ENCODE measurements around the gene HES2.
A peak's percentile ranks its signal among the peaks of the same experiment; 100 is the strongest.
"Not testable (repeated sequence)": the region's sequence is repeated elsewhere in the genome, so short reads cannot be mapped to it uniquely, and the experiment has no call there.

HES2 gene

GRCh38 chr1:6401673-6402072, 18.0 kb downstream of the HES2 start:
- H4K5ac ChIP-seq (ENCODE audit: low read length): no peak overlapping the region
- H2AK5ac ChIP-seq (ENCODE audit: low read length): no peak overlapping the region
- H3K4me1 ChIP-seq (ENCODE audit: control insufficient read depth, low read depth, low read length): no peaks in the 10 kb centered on the region
- no peak overlapping the region for H3K27ac ChIP-seq (ENCODE audit: low read depth, low read length)
- H2BK5ac ChIP-seq (ENCODE audit: low read length): no peak overlapping the region
- no peak overlapping the region for H3K23ac ChIP-seq (ENCODE audit: low read length)
- no peaks in the 10 kb centered on the region for H3K36me3 ChIP-seq (ENCODE audit: control insufficient read depth, insufficient read depth, low read length)
- WGBS (ENCODE audit: extremely low coverage, insufficient coverage, low lambda C conversion rate): no CpG with 5 or more reads among the region's 6 CpGs
- no peak overlapping the region for H3K18ac ChIP-seq (ENCODE audit: low read length)
- H3K79me2 ChIP-seq (ENCODE audit: control insufficient read depth, insufficient read depth, low read length): no peaks in the 10 kb centered on the region
- DNase-seq: no peak
- no peak overlapping the region for H3K4ac ChIP-seq (ENCODE audit: low read depth, low read length)
- no peaks in the 10 kb centered on the region for H3K27me3 ChIP-seq (ENCODE audit: insufficient read depth, low read length, poor library complexity)
- H3K9ac ChIP-seq (ENCODE audit: low read length): no peak overlapping the region
- H3K4me3 ChIP-seq (ENCODE audit: low read length): no peak overlapping the region
- H3K56ac ChIP-seq (ENCODE audit: low read length): no peak overlapping the region
- no peak overlapping the region for H2BK15ac ChIP-seq (replicated peaks; ENCODE audit: low read depth)
- H2BK120ac ChIP-seq (ENCODE audit: low read depth, low read length): no peak overlapping the region
- H3K79me1 ChIP-seq (ENCODE audit: low read length): no peaks in the 10 kb centered on the region
- no peak overlapping the region for H4K8ac ChIP-seq (ENCODE audit: low read depth, low read length)
- no peak overlapping the region for H3K4me2 ChIP-seq (ENCODE audit: low read length)

GRCh38 chr1:6399294-6399693, 20.4 kb downstream of the HES2 start:
- H2BK15ac ChIP-seq (replicated peaks; ENCODE audit: low read depth): no peak overlapping the region
- no peak overlapping the region for H3K9ac ChIP-seq (ENCODE audit: low read length)
- H2BK5ac ChIP-seq (ENCODE audit: low read length): no peak overlapping the region
- no peak overlapping the region for H3K23ac ChIP-seq (ENCODE audit: low read length)
- H3K4me1 ChIP-seq (ENCODE audit: control insufficient read depth, low read depth, low read length): no peaks in the 10 kb centered on the region
- H2BK120ac ChIP-seq (ENCODE audit: low read depth, low read length): no peak overlapping the region
- no peak for DNase-seq
- H2AK5ac ChIP-seq (ENCODE audit: low read length): no peak overlapping the region
- H4K5ac ChIP-seq (ENCODE audit: low read length): no peak overlapping the region
- H3K27me3 ChIP-seq (ENCODE audit: insufficient read depth, low read length, poor library complexity): no peaks in the 10 kb centered on the region
- WGBS (ENCODE audit: extremely low coverage, insufficient coverage, low lambda C conversion rate): no CpG with 5 or more reads among the region's 3 CpGs
- no peak overlapping the region for H3K18ac ChIP-seq (ENCODE audit: low read length)
- no peak overlapping the region for H3K27ac ChIP-seq (ENCODE audit: low read depth, low read length)
- no peak overlapping the region for H3K56ac ChIP-seq (ENCODE audit: low read length)
- no peaks in the 10 kb centered on the region for H3K79me2 ChIP-seq (ENCODE audit: control insufficient read depth, insufficient read depth, low read length)
- H3K4me3 ChIP-seq (ENCODE audit: low read length): no peak overlapping the region
- H3K79me1 ChIP-seq (ENCODE audit: low read length): no peaks in the 10 kb centered on the region
- no peak overlapping the region for H4K8ac ChIP-seq (ENCODE audit: low read depth, low read length)
- no peak overlapping the region for H3K4ac ChIP-seq (ENCODE audit: low read depth, low read length)
- H3K36me3 ChIP-seq (ENCODE audit: control insufficient read depth, insufficient read depth, low read length): no peaks in the 10 kb centered on the region
- H3K4me2 ChIP-seq (ENCODE audit: low read length): no peak overlapping the region

GRCh38 chr1:6397844-6398441, 21.8 kb downstream of the HES2 start:
- Histone ChIP-seq H3K36me3 (ENCODE audit: control insufficient read depth, insufficient read depth, low read length) (no peaks in the 10 kb centered on the region), H3K79me2 (ENCODE audit: control insufficient read depth, insufficient read depth, low read length) (no peaks in the 10 kb centered on the region), H3K4me1 (ENCODE audit: control insufficient read depth, low read depth, low read length) (peaks cover 1% of the 10 kb centered on the region), H3K27me3 (ENCODE audit: insufficient read depth, low read length, poor library complexity) (no peaks in the 10 kb centered on the region), H2BK15ac (replicated peaks; ENCODE audit: low read depth) (no peak overlapping the region), H3K56ac (ENCODE audit: low read length) (no peak overlapping the region), H4K5ac (ENCODE audit: low read length) (no peak overlapping the region), H3K4me2 (ENCODE audit: low read length) (no peak overlapping the region), H2BK120ac (ENCODE audit: low read depth, low read length) (no peak overlapping the region), H3K4ac (ENCODE audit: low read depth, low read length) (no peak overlapping the region), H3K18ac (ENCODE audit: low read length) (no peak overlapping the region), H2BK5ac (ENCODE audit: low read length) (no peak overlapping the region), H3K9ac (ENCODE audit: low read length) (no peak overlapping the region), H3K79me1 (ENCODE audit: low read length) (no peaks in the 10 kb centered on the region), H3K23ac (ENCODE audit: low read length) (no peak overlapping the region), H3K27ac (ENCODE audit: low read depth, low read length) (no peak overlapping the region), H4K8ac (ENCODE audit: low read depth, low read length) (no peak overlapping the region), H2AK5ac (ENCODE audit: low read length) (no peak overlapping the region), H3K4me3 (ENCODE audit: low read length) (no peak overlapping the region)
- DNase-seq: no peak
- WGBS (ENCODE audit: extremely low coverage, insufficient coverage, low lambda C conversion rate): no CpG with 5 or more reads among the region's 10 CpGs

GRCh38 chr1:6396998-6397397, 22.7 kb downstream of the HES2 start:
- Histone ChIP-seq H3K27me3 (ENCODE audit: insufficient read depth, low read length, poor library complexity) (no peaks in the 10 kb centered on the region), H3K4me2 (ENCODE audit: low read length) (no peak overlapping the region), H3K56ac (ENCODE audit: low read length) (no peak overlapping the region), H2BK15ac (replicated peaks; ENCODE audit: low read depth) (no peak overlapping the region), H3K23ac (ENCODE audit: low read length) (no peak overlapping the region), H3K9ac (ENCODE audit: low read length) (no peak overlapping the region), H3K79me2 (ENCODE audit: control insufficient read depth, insufficient read depth, low read length) (peaks cover 6% of the 10 kb centered on the region), H2BK120ac (ENCODE audit: low read depth, low read length) (no peak overlapping the region), H2BK5ac (ENCODE audit: low read length) (no peak overlapping the region), H3K4ac (ENCODE audit: low read depth, low read length) (no peak overlapping the region), H3K4me3 (ENCODE audit: low read length) (no peak overlapping the region), H3K79me1 (ENCODE audit: low read length) (peaks cover 2% of the 10 kb centered on the region), H3K18ac (ENCODE audit: low read length) (no peak overlapping the region), H3K4me1 (ENCODE audit: control insufficient read depth, low read depth, low read length) (peaks cover 6% of the 10 kb centered on the region), H4K8ac (ENCODE audit: low read depth, low read length) (no peak overlapping the region), H3K36me3 (ENCODE audit: control insufficient read depth, insufficient read depth, low read length) (no peaks in the 10 kb centered on the region), H2AK5ac (ENCODE audit: low read length) (no peak overlapping the region), H4K5ac (ENCODE audit: low read length) (no peak overlapping the region), H3K27ac (ENCODE audit: low read depth, low read length) (no peak overlapping the region)
- DNase-seq: no peak

GRCh38 chr1:6395781-6396244, 23.9 kb downstream of the HES2 start:
- H3K79me1 ChIP-seq (ENCODE audit: low read length); H3K36me3 ChIP-seq (ENCODE audit: control insufficient read depth, insufficient read depth, low read length); H3K9ac ChIP-seq (ENCODE audit: low read length); H2BK120ac ChIP-seq (ENCODE audit: low read depth, low read length); H3K56ac ChIP-seq (ENCODE audit: low read length); H2AK5ac ChIP-seq (ENCODE audit: low read length); H3K4me3 ChIP-seq (ENCODE audit: low read length); H3K4ac ChIP-seq (ENCODE audit: low read depth, low read length); H3K18ac ChIP-seq (ENCODE audit: low read length); H4K8ac ChIP-seq (ENCODE audit: low read depth, low read length); H3K27ac ChIP-seq (ENCODE audit: low read depth, low read length); H4K5ac ChIP-seq (ENCODE audit: low read length); H2BK5ac ChIP-seq (ENCODE audit: low read length); H3K27me3 ChIP-seq (ENCODE audit: insufficient read depth, low read length, poor library complexity); H3K4me1 ChIP-seq (ENCODE audit: control insufficient read depth, low read depth, low read length); H3K4me2 ChIP-seq (ENCODE audit: low read length); H2BK15ac ChIP-seq (replicated peaks; ENCODE audit: low read depth); H3K23ac ChIP-seq (ENCODE audit: low read length); DNase-seq: not testable (repeated sequence)
- H3K79me2 ChIP-seq (ENCODE audit: control insufficient read depth, insufficient read depth, low read length): peaks cover 13% of the 10 kb centered on the region
- no CpG with 5 or more reads among the region's 34 CpGs for WGBS (ENCODE audit: extremely low coverage, insufficient coverage, low lambda C conversion rate)

GRCh38 chr1:6395130-6395529, 24.6 kb downstream of the HES2 start:
- H2BK15ac ChIP-seq (replicated peaks; ENCODE audit: low read depth); H3K23ac ChIP-seq (ENCODE audit: low read length); H3K27ac ChIP-seq (ENCODE audit: low read depth, low read length); H3K56ac ChIP-seq (ENCODE audit: low read length); H3K4me1 ChIP-seq (ENCODE audit: control insufficient read depth, low read depth, low read length); H3K9ac ChIP-seq (ENCODE audit: low read length); H2AK5ac ChIP-seq (ENCODE audit: low read length); H3K18ac ChIP-seq (ENCODE audit: low read length); H4K5ac ChIP-seq (ENCODE audit: low read length); H3K4me2 ChIP-seq (ENCODE audit: low read length); H3K4ac ChIP-seq (ENCODE audit: low read depth, low read length); H4K8ac ChIP-seq (ENCODE audit: low read depth, low read length); H3K79me1 ChIP-seq (ENCODE audit: low read length); H3K4me3 ChIP-seq (ENCODE audit: low read length); H2BK5ac ChIP-seq (ENCODE audit: low read length); H3K27me3 ChIP-seq (ENCODE audit: insufficient read depth, low read length, poor library complexity); H3K36me3 ChIP-seq (ENCODE audit: control insufficient read depth, insufficient read depth, low read length); H2BK120ac ChIP-seq (ENCODE audit: low read depth, low read length): not testable (repeated sequence)
- DNase-seq: peak; percentile 44
- WGBS (ENCODE audit: extremely low coverage, insufficient coverage, low lambda C conversion rate): no CpG with 5 or more reads among the region's 8 CpGs
- peaks cover 13% of the 10 kb centered on the region for H3K79me2 ChIP-seq (ENCODE audit: control insufficient read depth, insufficient read depth, low read length)

Data from mesendoderm (in vitro differentiated cells).